ENCODE measurements around the gene GPR37.

DNA sequence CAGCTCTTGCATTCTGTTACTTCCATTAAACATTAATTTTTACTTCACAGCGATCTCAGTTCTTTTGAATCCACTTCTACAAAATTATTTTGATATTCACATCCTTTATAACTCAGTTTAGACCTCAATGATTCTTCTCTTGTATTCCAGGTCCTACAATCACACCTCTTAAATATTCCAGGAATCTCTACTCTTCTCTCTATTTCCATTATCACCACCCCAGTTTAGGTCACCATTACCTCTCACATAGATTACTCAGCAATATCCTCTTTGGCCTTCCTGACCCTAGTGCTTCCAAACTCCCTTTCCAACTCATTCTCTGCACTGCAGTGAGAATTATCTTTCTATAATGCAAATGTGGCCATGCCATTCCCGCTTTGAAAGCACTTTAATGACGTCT, 27.1 kb upstream of the GPR37 start:
- TF ChIP-seq POLR2A (IDR thresholded peaks at IDR 0.05) = no peak
- TF ChIP-seq, protein P1, sequence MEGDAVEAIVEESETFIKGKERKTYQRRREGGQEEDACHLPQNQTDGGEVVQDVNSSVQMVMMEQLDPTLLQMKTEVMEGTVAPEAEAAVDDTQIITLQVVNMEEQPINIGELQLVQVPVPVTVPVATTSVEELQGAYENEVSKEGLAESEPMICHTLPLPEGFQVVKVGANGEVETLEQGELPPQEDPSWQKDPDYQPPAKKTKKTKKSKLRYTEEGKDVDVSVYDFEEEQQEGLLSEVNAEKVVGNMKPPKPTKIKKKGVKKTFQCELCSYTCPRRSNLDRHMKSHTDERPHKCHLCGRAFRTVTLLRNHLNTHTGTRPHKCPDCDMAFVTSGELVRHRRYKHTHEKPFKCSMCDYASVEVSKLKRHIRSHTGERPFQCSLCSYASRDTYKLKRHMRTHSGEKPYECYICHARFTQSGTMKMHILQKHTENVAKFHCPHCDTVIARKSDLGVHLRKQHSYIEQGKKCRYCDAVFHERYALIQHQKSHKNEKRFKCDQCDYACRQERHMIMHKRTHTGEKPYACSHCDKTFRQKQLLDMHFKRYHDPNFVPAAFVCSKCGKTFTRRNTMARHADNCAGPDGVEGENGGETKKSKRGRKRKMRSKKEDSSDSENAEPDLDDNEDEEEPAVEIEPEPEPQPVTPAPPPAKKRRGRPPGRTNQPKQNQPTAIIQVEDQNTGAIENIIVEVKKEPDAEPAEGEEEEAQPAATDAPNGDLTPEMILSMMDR (IDR thresholded peaks at IDR 0.05 in 8 of 11, conservative IDR thresholded peaks at IDR 0.05 in 3 of 11) = no peak
- no peak for TF ChIP-seq POLR2AphosphoS5 (IDR thresholded peaks at IDR 0.05)

Measured in spleen (tissue), 7 donors.